Left ventricle myocardium inferior (tissue), 1 donor: Measurements from ENCODE around the gene ARL3. TPM values are rescaled to one million over a fixed set of nuclear protein-coding genes. Genes with fewer than 3 reads are reported as not detected.

ENCODE experiments used
- DNase-seq: peaks from one replicate; pipeline ENCODE4 v3.0.0-alpha.2; 2020
- H3K27ac ChIP-seq: fragments of 200-600 bp; replicated peaks from 2 replicates; pipeline ENCODE4 v1.8.0; 2021
- H3K27me3 ChIP-seq: fragments of 200-600 bp; 2 replicates; pipeline ENCODE4 v1.8.0; 2021; ENCODE audit warnings: low read depth
- H3K36me3 ChIP-seq: fragments of 200-600 bp; 2 replicates; pipeline ENCODE4 v1.8.0; 2021
- H3K4me1 ChIP-seq: fragments of 200-600 bp; 2 replicates; pipeline ENCODE4 v1.8.0; 2021
- H3K4me3 ChIP-seq: fragments of 200-600 bp; 2 replicates; pipeline ENCODE4 v1.8.0; 2021; ENCODE audit warnings: mild to moderate bottlenecking, moderate library complexity
- H3K9me3 ChIP-seq: fragments of 200-600 bp; replicated peaks from 2 replicates; pipeline ENCODE4 v1.8.0; 2021
- intact Hi-C: fragments of 100-400 bp; cut with micrococcal nuclease; formaldehyde crosslinking; loops from one replicate; pipeline ENCODE4 v1.11.0; 2022
- total RNA-seq: library from RNA; stranded (reverse); fragmentation: NEBNext Ultra II Directional; extraction: Animal tissue kit (Norgen Biotek cat#: 25700); gene quantifications from one replicate; pipeline ENCODE4 v1.2.1, GENCODE V29; 2021
- TF ChIP-seq, protein P1 (sequence below): fragments of 200-600 bp; IDR thresholded peaks from 2 replicates; pipeline ENCODE4 v1.8.0; 2021; ENCODE audit warnings: antibody characterized with exemption, mild to moderate bottlenecking, borderline replicate concordance
- donor health status: DM: no; HTN: yes; CAD: no; lungs with severe emphysema.

Gene ARL3
- total RNA-seq, 1 donor from 2014 or later = 13.4 TPM

DNA sequence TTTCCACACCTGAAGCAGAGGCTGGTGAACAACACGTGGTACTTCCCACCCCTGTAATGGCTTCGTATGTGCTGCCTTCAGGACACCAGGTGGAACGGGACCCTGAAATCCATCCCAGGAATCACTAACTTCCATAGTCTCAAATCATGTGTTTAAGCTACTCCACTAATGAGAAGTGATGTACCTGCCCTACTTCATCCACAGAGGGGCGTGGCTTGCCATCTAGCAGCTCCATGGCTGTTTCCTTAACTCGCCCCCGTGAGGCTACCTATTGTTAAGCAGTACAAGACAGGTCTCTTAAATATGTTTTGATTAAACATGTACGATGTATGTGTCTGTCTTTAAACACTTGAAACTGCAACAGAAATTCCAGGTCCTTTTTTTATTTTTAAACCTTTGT is 31.8 kb downstream of the ARL3 start:
- Histone ChIP-seq H3K27ac (no peak overlapping the region), H3K9me3 (no peaks in the 10 kb centered on the region), H3K4me1 (peaks cover 23% of the 10 kb centered on the region), H3K4me3 (no peak overlapping the region), H3K27me3 (no peaks in the 10 kb centered on the region), H3K36me3 (peaks cover 37% of the 10 kb centered on the region)
- intact Hi-C loops = no loop called here
- TF ChIP-seq, protein P1, sequence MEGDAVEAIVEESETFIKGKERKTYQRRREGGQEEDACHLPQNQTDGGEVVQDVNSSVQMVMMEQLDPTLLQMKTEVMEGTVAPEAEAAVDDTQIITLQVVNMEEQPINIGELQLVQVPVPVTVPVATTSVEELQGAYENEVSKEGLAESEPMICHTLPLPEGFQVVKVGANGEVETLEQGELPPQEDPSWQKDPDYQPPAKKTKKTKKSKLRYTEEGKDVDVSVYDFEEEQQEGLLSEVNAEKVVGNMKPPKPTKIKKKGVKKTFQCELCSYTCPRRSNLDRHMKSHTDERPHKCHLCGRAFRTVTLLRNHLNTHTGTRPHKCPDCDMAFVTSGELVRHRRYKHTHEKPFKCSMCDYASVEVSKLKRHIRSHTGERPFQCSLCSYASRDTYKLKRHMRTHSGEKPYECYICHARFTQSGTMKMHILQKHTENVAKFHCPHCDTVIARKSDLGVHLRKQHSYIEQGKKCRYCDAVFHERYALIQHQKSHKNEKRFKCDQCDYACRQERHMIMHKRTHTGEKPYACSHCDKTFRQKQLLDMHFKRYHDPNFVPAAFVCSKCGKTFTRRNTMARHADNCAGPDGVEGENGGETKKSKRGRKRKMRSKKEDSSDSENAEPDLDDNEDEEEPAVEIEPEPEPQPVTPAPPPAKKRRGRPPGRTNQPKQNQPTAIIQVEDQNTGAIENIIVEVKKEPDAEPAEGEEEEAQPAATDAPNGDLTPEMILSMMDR = no peak
- DNase-seq = no peak

- no peaks in the 10 kb centered on the region for H3K9me3 ChIP-seq
- no peaks in the 10 kb centered on the region for H3K27me3 ChIP-seq
- no peak overlapping the region for H3K27ac ChIP-seq
- DNase-seq = no peak
- peaks cover 31% of the 10 kb centered on the region for H3K4me1 ChIP-seq
- intact Hi-C loops = no loop called here
- H3K36me3 ChIP-seq = peaks cover 37% of the 10 kb centered on the region
- no peak overlapping the region for H3K4me3 ChIP-seq
- TF ChIP-seq, protein P1 = no peak
Measured at GRCh38 chr10:102681696-102682095, 32.5 kb downstream of the ARL3 start.

- Histone ChIP-seq H3K27ac (peak overlapping the region; percentile 93), H3K9me3 (no peaks in the 10 kb centered on the region), H3K4me1 (peaks cover 52% of the 10 kb centered on the region), H3K4me3 (no peak overlapping the region), H3K36me3 (peaks cover 24% of the 10 kb centered on the region), H3K27me3 (no peaks in the 10 kb centered on the region)
- TF ChIP-seq, protein P1 = no peak
- intact Hi-C loops = no loop called here
- DNase-seq = no peak
Measured at GRCh38 chr10:102679596-102679995, 34.6 kb downstream of the ARL3 start.

- H3K27me3 ChIP-seq = no peaks in the 10 kb centered on the region
- peak overlapping the region; percentile 16 for H3K4me3 ChIP-seq
- peak; percentile 72 for DNase-seq
- TF ChIP-seq, protein P1 = peak; percentile 75
- peaks cover 59% of the 10 kb centered on the region for H3K4me1 ChIP-seq
- H3K9me3 ChIP-seq = no peaks in the 10 kb centered on the region
- H3K36me3 ChIP-seq = peaks cover 17% of the 10 kb centered on the region
- peak overlapping the region; percentile 93 for H3K27ac ChIP-seq
- intact Hi-C loops = no loop called here
Measured at GRCh38 chr10:102678842-102679289, 35.3 kb downstream of the ARL3 start.

- Histone ChIP-seq H3K9me3 (no peaks in the 10 kb centered on the region), H3K27me3 (no peaks in the 10 kb centered on the region), H3K4me3 (no peak overlapping the region), H3K36me3 (peaks cover 16% of the 10 kb centered on the region), H3K4me1 (peaks cover 67% of the 10 kb centered on the region), H3K27ac (peak overlapping the region; percentile 93)
- TF ChIP-seq, protein P1 = no peak
- no peak for DNase-seq
- intact Hi-C loops = no loop called here
Measured at GRCh38 chr10:102678068-102678400, 36.2 kb downstream of the ARL3 start.
